HepG2 (cell line): Measurements from ENCODE around the gene UBQLN1. TPM values are rescaled to one million over a fixed set of nuclear protein-coding genes. Genes with fewer than 3 reads are reported as not detected.

Experiments
- ATF3 ChIP-seq: sonication (generic); formaldehyde crosslinking; IDR thresholded peaks from 2 replicates; pipeline ENCODE4 v1.4.0; 2020; ENCODE audit warnings: missing genetic modification reagents
- ATRX ChIP-seq: sonication (generic); formaldehyde crosslinking; IDR thresholded peaks from 2 replicates; pipeline ENCODE4 v1.4.0; 2020; ENCODE audit warnings: missing genetic modification reagents, borderline replicate concordance
- CREB1 ChIP-seq, 2 experiments: fragments of 450-650 bp in 1 of 2; IDR thresholded peaks; 2 replicates each; pipeline ENCODE4 v1.6.1; 2016 to 2017; ENCODE audit warnings: control low read depth in 1 of 2, mild to moderate bottlenecking in 1 of 2, missing compliant biosample characterization in 1 of 2, missing genetic modification characterization in 1 of 2
- ETS1 ChIP-seq: sonication (generic); formaldehyde crosslinking; IDR thresholded peaks from 2 replicates; pipeline ENCODE4 v1.4.0; 2020; ENCODE audit warnings: missing genetic modification reagents
- HNRNPL ChIP-seq: fragments of 200-400 bp; formaldehyde crosslinking; IDR thresholded peaks from 2 replicates; pipeline ENCODE4 v1.6.1; 2017; ENCODE audit warnings: mild to moderate bottlenecking, low read depth, low read length
- HOXA3 ChIP-seq: sonication (generic); formaldehyde crosslinking; IDR thresholded peaks from 2 replicates; pipeline ENCODE4 v1.5.0; 2020; ENCODE audit warnings: missing genetic modification reagents
- IKZF5 ChIP-seq: IDR thresholded peaks from 2 replicates; pipeline ENCODE4 v1.6.1; 2018; ENCODE audit warnings: missing genetic modification reagents, mild to moderate bottlenecking, missing compliant biosample characterization
- NCOA2 ChIP-seq: sonication (generic); formaldehyde crosslinking; IDR thresholded peaks from 2 replicates; pipeline ENCODE4 v1.8.0; 2022; ENCODE audit warnings: inconsistent platforms
- NR2C2 ChIP-seq: sonication (generic); formaldehyde crosslinking; IDR thresholded peaks from 2 replicates; pipeline ENCODE4 v1.4.0; 2020; ENCODE audit warnings: missing genetic modification reagents, mild to moderate bottlenecking, moderate library complexity, borderline replicate concordance
- SMAD9 ChIP-seq: sonication (generic); formaldehyde crosslinking; IDR thresholded peaks from 2 replicates; pipeline ENCODE4 v1.5.1; 2020; ENCODE audit warnings: mild to moderate bottlenecking, missing genetic modification reagents
- SUZ12 ChIP-seq: fragments of 150-350 bp; IDR thresholded peaks from 2 replicates; pipeline ENCODE4 v1.6.1; 2014; ENCODE audit warnings: low read depth, low read length
- TAF15 ChIP-seq: fragments of 200-400 bp; formaldehyde crosslinking; IDR thresholded peaks from one replicate; pipeline ENCODE4 v1.6.1; 2018; ENCODE audit warnings: mild to moderate bottlenecking, low read depth, low read length; ENCODE audit not compliant: poor library complexity, severe bottlenecking
- TBP ChIP-seq: sonication (generic); formaldehyde crosslinking; IDR thresholded peaks from 2 replicates; pipeline ENCODE4 v1.5.0; 2020; ENCODE audit warnings: missing genetic modification reagents
- ZHX2 ChIP-seq, 2 experiments: sonication (generic) in 1 of 2; formaldehyde crosslinking in 1 of 2; IDR thresholded peaks; 2 replicates each; pipeline versions ENCODE4 v1.6.1 to v1.9.0; 2014 to 2022; ENCODE audit warnings: antibody characterized with exemption in 1 of 2, borderline replicate concordance in 1 of 2, inconsistent platforms in 1 of 2, low read depth in 1 of 2, missing genetic modification reagents in 1 of 2
- ZNF451 ChIP-seq: sonication (generic); formaldehyde crosslinking; IDR thresholded peaks from 2 replicates; pipeline ENCODE4 v1.5.0; 2020; ENCODE audit warnings: mild to moderate bottlenecking, missing genetic modification reagents
- ZNF746 ChIP-seq: sonication (generic); formaldehyde crosslinking; IDR thresholded peaks from 2 replicates; pipeline ENCODE4 v1.8.0; 2022; ENCODE audit warnings: mild to moderate bottlenecking, missing genetic modification reagents
- ZNF841 ChIP-seq: sonication (generic); formaldehyde crosslinking; IDR thresholded peaks from 2 replicates; pipeline ENCODE4 v1.8.1; 2023; ENCODE audit warnings: missing genetic modification reagents, borderline replicate concordance
- polyA plus RNA-seq, 8 experiments: library from polyadenylated mRNA; depleted of rRNA in 3 of 8; stranded (reverse) in 7 of 8; unstranded in 1 of 8; fragments of >200 nt; fragmentation: Illumina TruSeq in 4 of 8; extraction: Trizol in 4 of 8; gene quantifications; 2 replicates each; pipeline versions ENCODE4 v1.2.1 to v1.2.3, GENCODE V29; 2011 to 2016; ENCODE audit warnings: low read depth in 4 of 8, missing spikeins in 1 of 8, mixed read lengths in 1 of 8; ENCODE audit not compliant: insufficient read depth in 1 of 8
- total RNA-seq, 5 experiments: library from RNA; depleted of rRNA; stranded (reverse); fragments of >200 nt; fragmentation: Illumina TruSeq; extraction: Trizol; gene quantifications; 2 replicates each; pipeline ENCODE4 v1.2.3, GENCODE V29; 2016; ENCODE audit warnings: low read depth in 1 of 5

UBQLN1 gene
- total and polyA plus RNA-seq, 2 of the 13 experiments (the other 11 are each of a cell fraction or from before 2014, with no cell fraction given) = 78.1 to 83.8 TPM

- no peak for TF ChIP-seq IKZF5
- TF ChIP-seq ATRX (CRISPR knock-in tag) = no peak
- no peak for TF ChIP-seq ZNF746
- no peak; the same call in 1 of the 2 replicates for TF ChIP-seq ZHX2 (IDR thresholded peaks at IDR 0.05; ENCODE audit: low read depth)
- TF ChIP-seq ZHX2 (CRISPR knock-in tag; IDR thresholded peaks at IDR 0.05; ENCODE audit: borderline replicate concordance) = no peak
- no peak for TF ChIP-seq HNRNPL
- peak; percentile 54 for TF ChIP-seq TAF15
- TF ChIP-seq HOXA3 = peak; percentile 31
- no peak for TF ChIP-seq TBP (CRISPR knock-in tag)
- peak; percentile 11; the same call in 1 of the 2 replicates for TF ChIP-seq ATF3 (CRISPR knock-in tag)
- no peak for TF ChIP-seq SMAD9 (CRISPR knock-in tag)
- no peak for TF ChIP-seq NCOA2 (CRISPR knock-in tag)
- TF ChIP-seq SUZ12 = no peak
- no peak for TF ChIP-seq ETS1 (CRISPR knock-in tag)
- TF ChIP-seq ZNF451 = no peak
- TF ChIP-seq CREB1 (IDR thresholded peaks at IDR 0.05) = no peak
- no peak for TF ChIP-seq CREB1 (CRISPR knock-in tag; IDR thresholded peaks at IDR 0.05)
- TF ChIP-seq NR2C2 = no peak
- TF ChIP-seq ZNF841 (CRISPR knock-in tag) = no peak
Measured at GRCh38 chr9:83622939-83623678, 84.6 kb downstream of the UBQLN1 start, which contains the start of gene IDNK (continued).
